Neural cell (in vitro differentiated cells): ENCODE data around the gene KLF17.

Experiments used
- EP300 ChIP-seq: fragments of 450-650 bp; conservative IDR thresholded peaks from 2 replicates; pipeline ENCODE4 v1.6.1; 2014; ENCODE audit warnings: antibody characterized with exemption, mild to moderate bottlenecking, moderate library complexity; ENCODE audit not compliant: poor library complexity, severe bottlenecking
- EZH2 ChIP-seq: fragments of 200-600, 300-800 bp; shearing (Covaris generic), sonication (generic); IDR thresholded peaks from 2 replicates; pipeline ENCODE4 v1.6.1; 2014; ENCODE audit warnings: antibody characterized with exemption, low read length, borderline replicate concordance, mild to moderate bottlenecking; ENCODE audit not compliant: insufficient read depth, poor library complexity, severe bottlenecking
- MXI1 ChIP-seq: fragments of 450-650 bp; conservative IDR thresholded peaks from 2 replicates; pipeline ENCODE4 v1.6.1; 2014; ENCODE audit warnings: antibody characterized with exemption, mild to moderate bottlenecking; ENCODE audit not compliant: poor library complexity, severe bottlenecking
- POLR2AphosphoS5 ChIP-seq: IDR thresholded peaks from 2 replicates; pipeline ENCODE4 v1.6.1; 2012
- RAD21 ChIP-seq: fragments of 450-650 bp; conservative IDR thresholded peaks from 2 replicates; pipeline ENCODE4 v1.6.1; 2014; ENCODE audit warnings: antibody characterized with exemption, mild to moderate bottlenecking, moderate library complexity
- SMC3 ChIP-seq: fragments of 450-650 bp; conservative IDR thresholded peaks from 2 replicates; pipeline ENCODE4 v1.6.1; 2014; ENCODE audit warnings: antibody characterized with exemption, mild to moderate bottlenecking, moderate library complexity; ENCODE audit not compliant: poor library complexity
- TAF1 ChIP-seq: IDR thresholded peaks from 2 replicates; pipeline ENCODE4 v1.6.1; 2012; ENCODE audit warnings: low read depth
- TF ChIP-seq, protein P1 (sequence below): fragments of 450-650 bp; IDR thresholded peaks from 2 replicates; pipeline ENCODE4 v1.5.1; 2014; ENCODE audit warnings: antibody characterized with exemption, mild to moderate bottlenecking, moderate library complexity; ENCODE audit not compliant: poor library complexity, severe bottlenecking
- TF ChIP-seq, protein P2 (sequence below): IDR thresholded peaks from 2 replicates; pipeline ENCODE4 v1.6.1; 2012; ENCODE audit warnings: borderline replicate concordance

DNA sequence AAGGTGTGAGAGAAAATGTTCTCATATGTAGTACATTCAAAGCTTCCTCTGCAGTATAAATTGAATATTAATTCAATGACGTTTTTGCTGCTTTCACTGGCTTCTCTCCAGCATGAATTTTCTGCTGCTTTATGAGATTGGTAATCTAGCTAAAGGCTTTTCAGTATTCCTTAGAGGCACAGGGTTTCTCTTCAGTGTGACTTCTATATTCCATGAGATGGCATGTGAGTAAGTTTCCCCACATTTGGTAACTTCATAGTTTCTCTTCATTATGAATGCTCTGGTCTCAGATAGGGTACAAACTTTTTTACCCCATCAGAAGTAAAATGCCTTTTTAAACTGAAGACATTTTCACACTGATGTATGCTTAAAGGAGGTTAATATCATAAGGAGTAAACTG, 33.2 kb downstream of the KLF17 start:
- TF ChIP-seq EZH2 (no peak), POLR2AphosphoS5 (no peak), RAD21 (no peak), MXI1 (no peak), EP300 (no peak), TAF1 (no peak), SMC3 (no peak)
- TF ChIP-seq, protein P1, sequence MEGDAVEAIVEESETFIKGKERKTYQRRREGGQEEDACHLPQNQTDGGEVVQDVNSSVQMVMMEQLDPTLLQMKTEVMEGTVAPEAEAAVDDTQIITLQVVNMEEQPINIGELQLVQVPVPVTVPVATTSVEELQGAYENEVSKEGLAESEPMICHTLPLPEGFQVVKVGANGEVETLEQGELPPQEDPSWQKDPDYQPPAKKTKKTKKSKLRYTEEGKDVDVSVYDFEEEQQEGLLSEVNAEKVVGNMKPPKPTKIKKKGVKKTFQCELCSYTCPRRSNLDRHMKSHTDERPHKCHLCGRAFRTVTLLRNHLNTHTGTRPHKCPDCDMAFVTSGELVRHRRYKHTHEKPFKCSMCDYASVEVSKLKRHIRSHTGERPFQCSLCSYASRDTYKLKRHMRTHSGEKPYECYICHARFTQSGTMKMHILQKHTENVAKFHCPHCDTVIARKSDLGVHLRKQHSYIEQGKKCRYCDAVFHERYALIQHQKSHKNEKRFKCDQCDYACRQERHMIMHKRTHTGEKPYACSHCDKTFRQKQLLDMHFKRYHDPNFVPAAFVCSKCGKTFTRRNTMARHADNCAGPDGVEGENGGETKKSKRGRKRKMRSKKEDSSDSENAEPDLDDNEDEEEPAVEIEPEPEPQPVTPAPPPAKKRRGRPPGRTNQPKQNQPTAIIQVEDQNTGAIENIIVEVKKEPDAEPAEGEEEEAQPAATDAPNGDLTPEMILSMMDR, result no peak
- TF ChIP-seq, protein P2, sequence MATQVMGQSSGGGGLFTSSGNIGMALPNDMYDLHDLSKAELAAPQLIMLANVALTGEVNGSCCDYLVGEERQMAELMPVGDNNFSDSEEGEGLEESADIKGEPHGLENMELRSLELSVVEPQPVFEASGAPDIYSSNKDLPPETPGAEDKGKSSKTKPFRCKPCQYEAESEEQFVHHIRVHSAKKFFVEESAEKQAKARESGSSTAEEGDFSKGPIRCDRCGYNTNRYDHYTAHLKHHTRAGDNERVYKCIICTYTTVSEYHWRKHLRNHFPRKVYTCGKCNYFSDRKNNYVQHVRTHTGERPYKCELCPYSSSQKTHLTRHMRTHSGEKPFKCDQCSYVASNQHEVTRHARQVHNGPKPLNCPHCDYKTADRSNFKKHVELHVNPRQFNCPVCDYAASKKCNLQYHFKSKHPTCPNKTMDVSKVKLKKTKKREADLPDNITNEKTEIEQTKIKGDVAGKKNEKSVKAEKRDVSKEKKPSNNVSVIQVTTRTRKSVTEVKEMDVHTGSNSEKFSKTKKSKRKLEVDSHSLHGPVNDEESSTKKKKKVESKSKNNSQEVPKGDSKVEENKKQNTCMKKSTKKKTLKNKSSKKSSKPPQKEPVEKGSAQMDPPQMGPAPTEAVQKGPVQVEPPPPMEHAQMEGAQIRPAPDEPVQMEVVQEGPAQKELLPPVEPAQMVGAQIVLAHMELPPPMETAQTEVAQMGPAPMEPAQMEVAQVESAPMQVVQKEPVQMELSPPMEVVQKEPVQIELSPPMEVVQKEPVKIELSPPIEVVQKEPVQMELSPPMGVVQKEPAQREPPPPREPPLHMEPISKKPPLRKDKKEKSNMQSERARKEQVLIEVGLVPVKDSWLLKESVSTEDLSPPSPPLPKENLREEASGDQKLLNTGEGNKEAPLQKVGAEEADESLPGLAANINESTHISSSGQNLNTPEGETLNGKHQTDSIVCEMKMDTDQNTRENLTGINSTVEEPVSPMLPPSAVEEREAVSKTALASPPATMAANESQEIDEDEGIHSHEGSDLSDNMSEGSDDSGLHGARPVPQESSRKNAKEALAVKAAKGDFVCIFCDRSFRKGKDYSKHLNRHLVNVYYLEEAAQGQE, result no peak
